Muscle of leg (tissue), 11 donors: ENCODE measurements around the gene C1QTNF12. TPM values are rescaled to one million over a fixed set of nuclear protein-coding genes. Genes with fewer than 3 reads are reported as not detected.

Source experiments
- DNase-seq: peaks from one replicate; pipeline ENCODE4 v3.0.0; 2013
- H3K27ac ChIP-seq: one replicate; pipeline ENCODE4 v1.5.1; 2013; ENCODE audit warnings: mild to moderate bottlenecking, low read length, control low read depth
- H3K27me3 ChIP-seq: one replicate; pipeline ENCODE4 v1.6.1; 2013; ENCODE audit warnings: low read length; ENCODE audit not compliant: control insufficient read depth, insufficient read depth
- H3K36me3 ChIP-seq: one replicate; pipeline ENCODE4 v1.6.1; 2013; ENCODE audit warnings: low read length; ENCODE audit not compliant: control insufficient read depth, insufficient read depth
- H3K4me1 ChIP-seq: one replicate; pipeline ENCODE4 v1.6.1; 2013; ENCODE audit warnings: low read length; ENCODE audit not compliant: control insufficient read depth, insufficient read depth
- H3K4me3 ChIP-seq: one replicate; pipeline ENCODE4 v1.5.1; 2013; ENCODE audit warnings: low read length, control low read depth
- H3K9me3 ChIP-seq: replicated peaks from 2 replicates; pipeline ENCODE4 v1.6.1; 2013; ENCODE audit warnings: low read depth, low read length; ENCODE audit not compliant: control insufficient read depth
- WGBS: methylation state at CpG from one replicate; pipeline ENCODE4 v1.1.5; 2013; ENCODE audit warnings: missing lambda C conversion rate; ENCODE audit not compliant: insufficient coverage; 5-methylcytosine and 5-hydroxymethylcytosine counted together
- polyA plus RNA-seq, 8 donors: library from polyadenylated mRNA; unstranded; fragments of 120-200 nt; gene quantifications; one replicate each; pipeline versions ENCODE4 v1.2.1 to v1.2.3, GENCODE V29; 2013; ENCODE audit warnings: inconsistent platforms in 1 of 8, low replicate concordance in 1 of 8; ENCODE audit not compliant: insufficient read length in 8 of 8, insufficient read depth in 1 of 8
- total RNA-seq: library from RNA; stranded (reverse); fragments of 120-200 nt; gene quantifications from one replicate; pipeline ENCODE4 v1.2.4, GENCODE V29; 2013

Gene C1QTNF12
- total and polyA plus RNA-seq, 9 donors = 1.9 to 8.7 (median 4.8) TPM

DNA sequence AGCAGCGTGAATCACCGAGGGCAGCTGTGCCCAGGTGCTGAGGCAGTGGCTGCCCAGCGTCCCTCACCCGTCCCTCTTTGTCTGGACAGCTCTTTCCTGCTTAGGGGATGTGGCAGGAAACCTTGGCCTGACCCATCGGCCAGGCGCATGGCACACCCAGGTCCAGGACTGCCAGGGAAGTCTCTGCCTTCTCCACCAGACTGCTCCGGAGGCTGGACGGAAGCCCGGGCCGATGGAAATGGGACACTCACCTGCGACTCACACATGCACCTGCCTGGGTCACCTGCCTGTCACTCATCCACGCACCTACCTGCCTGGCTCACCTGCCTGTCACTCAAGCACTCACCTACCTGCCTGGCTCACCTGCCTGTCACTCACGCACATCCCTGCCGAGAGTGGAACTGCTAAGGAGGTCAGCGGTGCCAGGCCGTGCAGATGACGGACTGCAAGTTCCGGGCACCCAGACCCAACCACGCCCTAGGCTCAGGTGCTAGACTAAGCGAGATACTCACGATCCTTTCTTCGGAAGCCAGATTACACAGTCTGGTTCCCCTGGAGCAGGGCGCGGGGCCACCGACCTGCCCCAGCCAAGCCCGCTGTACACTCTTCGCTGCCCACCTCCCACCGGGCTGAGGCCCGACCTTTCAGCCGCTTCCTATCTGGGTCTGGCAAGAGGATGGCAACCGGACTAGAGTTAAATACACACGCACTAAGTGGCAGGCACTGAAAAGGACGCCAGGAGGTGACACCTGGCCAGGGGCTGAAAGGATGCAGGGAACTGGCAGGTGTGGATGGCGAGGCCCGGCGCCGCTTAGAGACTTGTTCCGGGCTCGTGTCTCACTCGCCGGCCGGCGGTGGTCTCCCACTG lies 26.1 kb upstream of the C1QTNF12 start:
- peaks cover 26% of the 10 kb centered on the region for H3K36me3 ChIP-seq
- peaks cover 34% of the 10 kb centered on the region for H3K4me1 ChIP-seq
- no peaks in the 10 kb centered on the region for H3K9me3 ChIP-seq
- DNase-seq = no peak
- no peaks in the 10 kb centered on the region for H3K27me3 ChIP-seq
- H3K4me3 ChIP-seq = peak overlapping the region; percentile 87
- H3K27ac ChIP-seq = peak overlapping the region; percentile 72
- WGBS = 44% methylated on average over 43 of the region's 43 CpGs

- Histone ChIP-seq H3K4me3 (no peak overlapping the region), H3K4me1 (peaks cover 34% of the 10 kb centered on the region), H3K9me3 (no peaks in the 10 kb centered on the region), H3K27ac (no peak overlapping the region), H3K27me3 (no peaks in the 10 kb centered on the region), H3K36me3 (peaks cover 35% of the 10 kb centered on the region)
- 55% methylated on average over 6 of the region's 7 CpGs for WGBS
- no peak for DNase-seq
These were observed 24.3 kb upstream of the C1QTNF12 start for GRCh38 chr1:1270813-1271212.

- Histone ChIP-seq H3K27me3 (no peaks in the 10 kb centered on the region), H3K36me3 (peaks cover 56% of the 10 kb centered on the region)
- 94% methylated on average over 8 of the region's 13 CpGs for WGBS
These were observed 21.8 kb upstream of the C1QTNF12 start for GRCh38 chr1:1268284-1268682.

GRCh38 chr1:1267488-1268283 lies 21.2 kb upstream of the C1QTNF12 start:
- Histone ChIP-seq H3K4me3 (no peak overlapping the region), H3K9me3 (no peaks in the 10 kb centered on the region), H3K27me3 (no peaks in the 10 kb centered on the region), H3K36me3 (peaks cover 62% of the 10 kb centered on the region), H3K27ac (no peak overlapping the region), H3K4me1 (peaks cover 20% of the 10 kb centered on the region)
- 92% methylated on average over 39 of the region's 39 CpGs for WGBS
- DNase-seq = no peak

More at GRCh38 chr1:1268284-1268682, 21.8 kb upstream of the C1QTNF12 start:
- peaks cover 24% of the 10 kb centered on the region for H3K4me1 ChIP-seq
- no peaks in the 10 kb centered on the region for H3K9me3 ChIP-seq
- no peak for DNase-seq
- H3K27ac ChIP-seq = no peak overlapping the region
- no peak overlapping the region for H3K4me3 ChIP-seq

GRCh38 chr1:1264868-1265272 lies 18.3 kb upstream of the C1QTNF12 start:
- Histone ChIP-seq H3K36me3 (peaks cover 69% of the 10 kb centered on the region), H3K9me3 (no peaks in the 10 kb centered on the region), H3K27ac (no peak overlapping the region), H3K27me3 (no peaks in the 10 kb centered on the region), H3K4me3 (no peak overlapping the region), H3K4me1 (no peaks in the 10 kb centered on the region)
- DNase-seq = no peak
- 69% methylated on average over 4 of the region's 10 CpGs for WGBS

DNA sequence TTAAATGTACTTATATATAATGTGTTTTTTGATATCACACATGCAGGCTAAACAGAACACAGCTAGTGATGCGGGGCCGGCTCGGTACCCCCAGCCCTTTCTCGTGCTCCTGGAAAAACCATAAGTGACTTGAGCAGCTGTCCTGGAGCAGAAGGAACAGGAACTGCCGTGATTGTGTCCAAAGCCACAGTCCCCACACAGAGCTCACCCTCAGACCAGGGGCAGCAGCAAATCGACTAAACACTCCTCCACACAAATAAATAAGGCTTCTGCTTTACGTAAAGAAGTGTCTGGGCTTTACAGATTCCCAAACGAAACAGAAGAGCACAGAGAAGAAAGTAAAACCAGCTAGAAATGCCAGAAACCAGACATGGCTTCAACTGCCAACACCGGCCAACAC lies 17.5 kb upstream of the C1QTNF12 start:
- Histone ChIP-seq H3K36me3 (peaks cover 76% of the 10 kb centered on the region), H3K9me3 (no peaks in the 10 kb centered on the region), H3K4me1 (no peaks in the 10 kb centered on the region), H3K27ac (no peak overlapping the region), H3K4me3 (no peak overlapping the region), H3K27me3 (no peaks in the 10 kb centered on the region)
- 77% methylated on average over 5 of the region's 9 CpGs for WGBS
- DNase-seq = no peak

- DNase-seq = no peak
- no peaks in the 10 kb centered on the region for H3K4me1 ChIP-seq
- no peak overlapping the region for H3K27ac ChIP-seq
- H3K4me3 ChIP-seq = no peak overlapping the region
- H3K27me3 ChIP-seq = no peaks in the 10 kb centered on the region
- no peaks in the 10 kb centered on the region for H3K9me3 ChIP-seq
- H3K36me3 ChIP-seq = peaks cover 72% of the 10 kb centered on the region
- 90% methylated on average over 5 of the region's 8 CpGs for WGBS
These were observed 16.2 kb upstream of the C1QTNF12 start for GRCh38 chr1:1262758-1263157.

- no peak for DNase-seq
- WGBS = 99% methylated on average over 17 of the region's 17 CpGs
- Histone ChIP-seq H3K4me3 (no peak overlapping the region), H3K36me3 (peaks cover 70% of the 10 kb centered on the region), H3K27ac (no peak overlapping the region), H3K9me3 (no peaks in the 10 kb centered on the region), H3K4me1 (no peaks in the 10 kb centered on the region), H3K27me3 (no peaks in the 10 kb centered on the region)
These were observed 15.5 kb upstream of the C1QTNF12 start for GRCh38 chr1:1262071-1262470.

DNA sequence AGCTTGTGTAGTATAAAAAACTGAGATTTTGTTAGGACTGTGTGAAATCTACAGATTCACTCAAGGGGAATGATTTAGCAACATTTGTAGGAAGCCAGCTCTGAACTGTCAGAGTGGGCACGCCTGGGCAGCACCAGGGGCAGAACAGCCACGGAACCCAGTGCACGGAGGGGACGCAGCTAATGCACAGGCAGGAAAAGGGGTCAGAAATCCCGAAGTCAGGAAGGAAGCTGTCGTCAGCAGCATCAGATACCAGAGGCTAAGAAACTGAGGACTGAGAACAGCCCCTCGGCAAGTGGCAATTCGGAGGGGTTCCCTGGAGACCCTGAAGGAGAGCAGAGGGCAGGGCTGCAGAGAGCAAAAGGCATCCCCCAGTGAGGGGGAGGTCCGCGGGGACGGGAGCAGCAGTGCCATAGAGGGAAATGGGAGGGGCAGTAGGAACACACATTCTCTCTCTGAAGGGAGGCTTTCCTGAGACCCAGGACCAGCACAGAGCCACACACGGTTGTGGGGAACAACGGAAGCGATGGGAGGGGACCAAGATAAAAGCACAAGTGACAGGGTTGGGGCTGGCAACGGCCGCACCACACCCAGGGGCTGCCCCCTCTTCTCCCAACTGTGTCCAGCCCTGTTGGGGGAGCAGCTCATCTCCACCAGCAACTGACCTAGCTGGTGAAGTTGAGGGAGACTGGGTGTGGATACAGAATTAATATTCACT lies 14.5 kb upstream of the C1QTNF12 start:
- peaks cover 76% of the 10 kb centered on the region for H3K36me3 ChIP-seq
- H3K9me3 ChIP-seq = no peaks in the 10 kb centered on the region
- H3K27me3 ChIP-seq = no peaks in the 10 kb centered on the region
- WGBS = 68% methylated on average over 11 of the region's 16 CpGs
- DNase-seq = no peak
- H3K4me3 ChIP-seq = no peak overlapping the region
- no peaks in the 10 kb centered on the region for H3K4me1 ChIP-seq
- no peak overlapping the region for H3K27ac ChIP-seq
